ENCODE results near the gene GNAI1.

GRCh38 chr7:80154656-80155333 is 20.2 kb downstream of the GNAI1 start:
- TF ChIP-seq POLR2A (IDR thresholded peaks at IDR 0.05) (no peak), CTCF (IDR thresholded peaks at IDR 0.05) (no peak)

Data from tibial nerve (tissue), 3 donors.